HepG2 (cell line): Measurements from ENCODE around the gene SHROOM1. TPM values are rescaled to one million over a fixed set of nuclear protein-coding genes. Genes with fewer than 3 reads are reported as not detected.
A peak's percentile ranks its signal among the peaks of the same experiment; 100 is the strongest.

Experiments used
- HDAC6 ChIP-seq: fragments of 200-600 bp; sonication (generic); IDR thresholded peaks from 2 replicates; pipeline ENCODE4 v1.7.0; 2017; ENCODE audit warnings: mild to moderate bottlenecking, antibody characterized with exemption, low read length, low read depth
- ISX ChIP-seq: sonication (generic); formaldehyde crosslinking; conservative IDR thresholded peaks from 2 replicates; pipeline ENCODE4 v1.5.0; 2020; ENCODE audit warnings: missing genetic modification reagents
- YEATS2 ChIP-seq: sonication (generic); formaldehyde crosslinking; IDR thresholded peaks from 2 replicates; pipeline ENCODE4 v1.4.0; 2020; ENCODE audit warnings: missing genetic modification reagents, borderline replicate concordance
- ZKSCAN8 ChIP-seq: IDR thresholded peaks from 2 replicates; pipeline ENCODE4 v1.6.1; 2016; ENCODE audit warnings: borderline replicate concordance, missing genetic modification reagents, missing compliant biosample characterization
- ZNF343 ChIP-seq: sonication (generic); formaldehyde crosslinking; IDR thresholded peaks from 2 replicates; pipeline ENCODE4 v1.4.0; 2020; ENCODE audit warnings: mild to moderate bottlenecking, missing genetic modification reagents
- ZNF570 ChIP-seq: sonication (generic); formaldehyde crosslinking; IDR thresholded peaks from 2 replicates; pipeline ENCODE4 v1.4.0; 2020; ENCODE audit warnings: mild to moderate bottlenecking, missing genetic modification reagents, borderline replicate concordance
- ZNF883 ChIP-seq: sonication (generic); formaldehyde crosslinking; IDR thresholded peaks from 2 replicates; pipeline ENCODE4 v1.5.1; 2020; ENCODE audit warnings: mild to moderate bottlenecking, missing genetic modification reagents; ENCODE audit errors: not compliant biosample characterization
- polyA plus RNA-seq, 8 experiments: library from polyadenylated mRNA; depleted of rRNA in 3 of 8; stranded (reverse) in 7 of 8; unstranded in 1 of 8; fragments of >200 nt; fragmentation: Illumina TruSeq in 4 of 8; extraction: Trizol in 4 of 8; gene quantifications; 2 replicates each; pipeline versions ENCODE4 v1.2.1 to v1.2.3, GENCODE V29; 2011 to 2016; ENCODE audit warnings: low read depth in 4 of 8, missing spikeins in 1 of 8, mixed read lengths in 1 of 8; ENCODE audit not compliant: insufficient read depth in 1 of 8
- total RNA-seq, 5 experiments: library from RNA; depleted of rRNA; stranded (reverse); fragments of >200 nt; fragmentation: Illumina TruSeq; extraction: Trizol; gene quantifications; 2 replicates each; pipeline ENCODE4 v1.2.3, GENCODE V29; 2016; ENCODE audit warnings: low read depth in 1 of 5
- TF ChIP-seq, protein P1 (sequence below): sonication (generic); formaldehyde crosslinking; IDR thresholded peaks from 2 replicates; pipeline ENCODE4 v1.8.0; 2022; ENCODE audit warnings: missing genetic modification reagents, mild to moderate bottlenecking, inconsistent platforms, borderline replicate concordance
- TF ChIP-seq, protein P2 (sequence below): sonication (generic); formaldehyde crosslinking; IDR thresholded peaks from 2 replicates; pipeline ENCODE4 v1.5.1; 2020; ENCODE audit warnings: mild to moderate bottlenecking, moderate library complexity, missing genetic modification reagents
- TF ChIP-seq, protein P3 (sequence below): sonication (generic); formaldehyde crosslinking; IDR thresholded peaks from 2 replicates; pipeline ENCODE4 v1.5.0; 2020; ENCODE audit warnings: missing genetic modification reagents, mild to moderate bottlenecking, borderline replicate concordance
- TF ChIP-seq, protein P4 (sequence below): sonication (generic); formaldehyde crosslinking; IDR thresholded peaks from 2 replicates; pipeline ENCODE4 v1.4.0; 2020; ENCODE audit warnings: missing genetic modification reagents
- TF ChIP-seq, protein P5 (sequence below): sonication (generic); formaldehyde crosslinking; IDR thresholded peaks from 2 replicates; pipeline ENCODE4 v1.5.0; 2020; ENCODE audit warnings: mild to moderate bottlenecking, missing genetic modification reagents
- TF ChIP-seq, protein P6 (sequence below): sonication (generic); formaldehyde crosslinking; IDR thresholded peaks from 2 replicates; pipeline ENCODE4 v1.5.1; 2020; ENCODE audit warnings: missing genetic modification reagents, mild to moderate bottlenecking, borderline replicate concordance
- TF ChIP-seq, protein P7 (sequence below): IDR thresholded peaks from 2 replicates; pipeline ENCODE4 v1.6.1; 2016

SHROOM1 gene
- total and polyA plus RNA-seq, 2 of the 13 experiments (the other 11 are each of a cell fraction or from before 2014, with no cell fraction given), result 18.2 to 25.7 TPM

DNA sequence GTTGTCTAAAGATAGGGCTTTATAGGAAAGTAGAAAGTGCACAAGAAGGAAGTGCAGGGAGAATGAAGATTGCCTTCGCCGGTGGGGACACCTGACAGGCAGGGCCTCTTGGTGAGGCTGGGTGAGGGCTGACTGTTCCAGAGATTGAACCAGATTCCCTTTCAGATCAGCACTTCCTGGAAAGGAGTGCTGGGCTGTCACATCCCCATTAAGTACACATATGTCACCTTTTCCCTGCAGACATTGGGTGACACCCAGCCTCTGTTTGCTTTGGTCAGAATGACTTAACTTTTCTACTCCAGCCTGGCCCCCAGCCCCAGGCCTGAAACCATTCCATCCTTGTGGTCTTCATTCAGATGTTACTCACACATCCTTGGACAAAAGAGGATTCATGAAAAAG is 7.4 kb upstream of the SHROOM1 start (continued):
- TF ChIP-seq, protein P1, sequence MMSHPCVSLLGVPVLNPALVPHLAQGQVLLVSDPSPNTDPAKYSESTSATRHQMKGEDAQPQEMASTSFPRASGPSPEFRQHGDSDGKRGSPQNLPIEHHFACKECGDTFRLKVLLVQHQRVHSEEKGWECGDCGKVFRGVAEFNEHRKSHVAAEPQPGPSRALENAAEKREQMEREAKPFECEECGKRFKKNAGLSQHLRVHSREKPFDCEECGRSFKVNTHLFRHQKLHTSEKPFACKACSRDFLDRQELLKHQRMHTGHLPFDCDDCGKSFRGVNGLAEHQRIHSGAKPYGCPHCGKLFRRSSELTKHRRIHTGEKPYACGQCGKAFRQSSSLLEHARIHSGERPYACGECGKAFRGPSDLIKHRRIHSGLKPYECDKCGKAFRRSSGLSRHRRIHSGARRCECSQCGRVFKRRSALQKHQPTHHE (CRISPR knock-in tag), result no peak
- TF ChIP-seq ZNF343 (no peak), ISX (CRISPR knock-in tag) (no peak), ZKSCAN8 (no peak; the same call in 1 of the 2 replicates), ZNF883 (CRISPR knock-in tag) (no peak), HDAC6 (no peak), ZNF570 (CRISPR knock-in tag) (no peak), YEATS2 (CRISPR knock-in tag) (peak; percentile 30; the same call in 1 of the 2 replicates)
- TF ChIP-seq, protein P2, sequence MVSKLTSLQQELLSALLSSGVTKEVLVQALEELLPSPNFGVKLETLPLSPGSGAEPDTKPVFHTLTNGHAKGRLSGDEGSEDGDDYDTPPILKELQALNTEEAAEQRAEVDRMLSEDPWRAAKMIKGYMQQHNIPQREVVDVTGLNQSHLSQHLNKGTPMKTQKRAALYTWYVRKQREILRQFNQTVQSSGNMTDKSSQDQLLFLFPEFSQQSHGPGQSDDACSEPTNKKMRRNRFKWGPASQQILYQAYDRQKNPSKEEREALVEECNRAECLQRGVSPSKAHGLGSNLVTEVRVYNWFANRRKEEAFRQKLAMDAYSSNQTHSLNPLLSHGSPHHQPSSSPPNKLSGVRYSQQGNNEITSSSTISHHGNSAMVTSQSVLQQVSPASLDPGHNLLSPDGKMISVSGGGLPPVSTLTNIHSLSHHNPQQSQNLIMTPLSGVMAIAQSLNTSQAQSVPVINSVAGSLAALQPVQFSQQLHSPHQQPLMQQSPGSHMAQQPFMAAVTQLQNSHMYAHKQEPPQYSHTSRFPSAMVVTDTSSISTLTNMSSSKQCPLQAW, result no peak; the same call in 1 of the 2 replicates
- TF ChIP-seq, protein P3, sequence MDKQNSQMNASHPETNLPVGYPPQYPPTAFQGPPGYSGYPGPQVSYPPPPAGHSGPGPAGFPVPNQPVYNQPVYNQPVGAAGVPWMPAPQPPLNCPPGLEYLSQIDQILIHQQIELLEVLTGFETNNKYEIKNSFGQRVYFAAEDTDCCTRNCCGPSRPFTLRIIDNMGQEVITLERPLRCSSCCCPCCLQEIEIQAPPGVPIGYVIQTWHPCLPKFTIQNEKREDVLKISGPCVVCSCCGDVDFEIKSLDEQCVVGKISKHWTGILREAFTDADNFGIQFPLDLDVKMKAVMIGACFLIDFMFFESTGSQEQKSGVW (CRISPR knock-in tag), result no peak
- TF ChIP-seq, protein P4, sequence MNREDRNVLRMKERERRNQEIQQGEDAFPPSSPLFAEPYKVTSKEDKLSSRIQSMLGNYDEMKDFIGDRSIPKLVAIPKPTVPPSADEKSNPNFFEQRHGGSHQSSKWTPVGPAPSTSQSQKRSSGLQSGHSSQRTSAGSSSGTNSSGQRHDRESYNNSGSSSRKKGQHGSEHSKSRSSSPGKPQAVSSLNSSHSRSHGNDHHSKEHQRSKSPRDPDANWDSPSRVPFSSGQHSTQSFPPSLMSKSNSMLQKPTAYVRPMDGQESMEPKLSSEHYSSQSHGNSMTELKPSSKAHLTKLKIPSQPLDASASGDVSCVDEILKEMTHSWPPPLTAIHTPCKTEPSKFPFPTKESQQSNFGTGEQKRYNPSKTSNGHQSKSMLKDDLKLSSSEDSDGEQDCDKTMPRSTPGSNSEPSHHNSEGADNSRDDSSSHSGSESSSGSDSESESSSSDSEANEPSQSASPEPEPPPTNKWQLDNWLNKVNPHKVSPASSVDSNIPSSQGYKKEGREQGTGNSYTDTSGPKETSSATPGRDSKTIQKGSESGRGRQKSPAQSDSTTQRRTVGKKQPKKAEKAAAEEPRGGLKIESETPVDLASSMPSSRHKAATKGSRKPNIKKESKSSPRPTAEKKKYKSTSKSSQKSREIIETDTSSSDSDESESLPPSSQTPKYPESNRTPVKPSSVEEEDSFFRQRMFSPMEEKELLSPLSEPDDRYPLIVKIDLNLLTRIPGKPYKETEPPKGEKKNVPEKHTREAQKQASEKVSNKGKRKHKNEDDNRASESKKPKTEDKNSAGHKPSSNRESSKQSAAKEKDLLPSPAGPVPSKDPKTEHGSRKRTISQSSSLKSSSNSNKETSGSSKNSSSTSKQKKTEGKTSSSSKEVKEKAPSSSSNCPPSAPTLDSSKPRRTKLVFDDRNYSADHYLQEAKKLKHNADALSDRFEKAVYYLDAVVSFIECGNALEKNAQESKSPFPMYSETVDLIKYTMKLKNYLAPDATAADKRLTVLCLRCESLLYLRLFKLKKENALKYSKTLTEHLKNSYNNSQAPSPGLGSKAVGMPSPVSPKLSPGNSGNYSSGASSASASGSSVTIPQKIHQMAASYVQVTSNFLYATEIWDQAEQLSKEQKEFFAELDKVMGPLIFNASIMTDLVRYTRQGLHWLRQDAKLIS, result no peak
- TF ChIP-seq, protein P5, sequence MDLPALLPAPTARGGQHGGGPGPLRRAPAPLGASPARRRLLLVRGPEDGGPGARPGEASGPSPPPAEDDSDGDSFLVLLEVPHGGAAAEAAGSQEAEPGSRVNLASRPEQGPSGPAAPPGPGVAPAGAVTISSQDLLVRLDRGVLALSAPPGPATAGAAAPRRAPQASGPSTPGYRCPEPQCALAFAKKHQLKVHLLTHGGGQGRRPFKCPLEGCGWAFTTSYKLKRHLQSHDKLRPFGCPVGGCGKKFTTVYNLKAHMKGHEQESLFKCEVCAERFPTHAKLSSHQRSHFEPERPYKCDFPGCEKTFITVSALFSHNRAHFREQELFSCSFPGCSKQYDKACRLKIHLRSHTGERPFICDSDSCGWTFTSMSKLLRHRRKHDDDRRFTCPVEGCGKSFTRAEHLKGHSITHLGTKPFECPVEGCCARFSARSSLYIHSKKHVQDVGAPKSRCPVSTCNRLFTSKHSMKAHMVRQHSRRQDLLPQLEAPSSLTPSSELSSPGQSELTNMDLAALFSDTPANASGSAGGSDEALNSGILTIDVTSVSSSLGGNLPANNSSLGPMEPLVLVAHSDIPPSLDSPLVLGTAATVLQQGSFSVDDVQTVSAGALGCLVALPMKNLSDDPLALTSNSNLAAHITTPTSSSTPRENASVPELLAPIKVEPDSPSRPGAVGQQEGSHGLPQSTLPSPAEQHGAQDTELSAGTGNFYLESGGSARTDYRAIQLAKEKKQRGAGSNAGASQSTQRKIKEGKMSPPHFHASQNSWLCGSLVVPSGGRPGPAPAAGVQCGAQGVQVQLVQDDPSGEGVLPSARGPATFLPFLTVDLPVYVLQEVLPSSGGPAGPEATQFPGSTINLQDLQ (CRISPR knock-in tag), result no peak
- TF ChIP-seq, protein P6, sequence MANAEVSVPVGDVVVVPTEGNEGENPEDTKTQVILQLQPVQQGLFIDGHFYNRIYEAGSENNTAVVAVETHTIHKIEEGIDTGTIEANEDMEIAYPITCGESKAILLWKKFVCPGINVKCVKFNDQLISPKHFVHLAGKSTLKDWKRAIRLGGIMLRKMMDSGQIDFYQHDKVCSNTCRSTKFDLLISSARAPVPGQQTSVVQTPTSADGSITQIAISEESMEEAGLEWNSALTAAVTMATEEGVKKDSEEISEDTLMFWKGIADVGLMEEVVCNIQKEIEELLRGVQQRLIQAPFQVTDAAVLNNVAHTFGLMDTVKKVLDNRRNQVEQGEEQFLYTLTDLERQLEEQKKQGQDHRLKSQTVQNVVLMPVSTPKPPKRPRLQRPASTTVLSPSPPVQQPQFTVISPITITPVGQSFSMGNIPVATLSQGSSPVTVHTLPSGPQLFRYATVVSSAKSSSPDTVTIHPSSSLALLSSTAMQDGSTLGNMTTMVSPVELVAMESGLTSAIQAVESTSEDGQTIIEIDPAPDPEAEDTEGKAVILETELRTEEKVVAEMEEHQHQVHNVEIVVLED, result no peak
- TF ChIP-seq, protein P7, sequence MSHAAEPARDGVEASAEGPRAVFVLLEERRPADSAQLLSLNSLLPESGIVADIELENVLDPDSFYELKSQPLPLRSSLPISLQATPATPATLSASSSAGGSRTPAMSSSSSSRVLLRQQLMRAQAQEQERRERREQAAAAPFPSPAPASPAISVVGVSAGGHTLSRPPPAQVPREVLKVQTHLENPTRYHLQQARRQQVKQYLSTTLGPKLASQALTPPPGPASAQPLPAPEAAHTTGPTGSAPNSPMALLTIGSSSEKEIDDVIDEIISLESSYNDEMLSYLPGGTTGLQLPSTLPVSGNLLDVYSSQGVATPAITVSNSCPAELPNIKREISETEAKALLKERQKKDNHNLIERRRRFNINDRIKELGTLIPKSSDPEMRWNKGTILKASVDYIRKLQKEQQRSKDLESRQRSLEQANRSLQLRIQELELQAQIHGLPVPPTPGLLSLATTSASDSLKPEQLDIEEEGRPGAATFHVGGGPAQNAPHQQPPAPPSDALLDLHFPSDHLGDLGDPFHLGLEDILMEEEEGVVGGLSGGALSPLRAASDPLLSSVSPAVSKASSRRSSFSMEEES (CRISPR knock-in tag), result no peak; the same call in 1 of the 2 replicates
